ENCODE measurements around the gene MAP4K1.

MAP4K1 gene

GRCh38 chr19:38647966-38648768 lies 30.4 kb upstream of the MAP4K1 start:
- DNase-seq = no peak
- H3K27ac Mint-ChIP-seq = peak overlapping the region; percentile 88
- H3K36me3 Mint-ChIP-seq (ENCODE audit: low read depth) = no peaks in the 10 kb centered on the region
- H3K4me1 Mint-ChIP-seq = peaks cover 53% of the 10 kb centered on the region
- TF ChIP-seq CTCF (IDR thresholded peaks at IDR 0.05) = no peak
- no peaks in the 10 kb centered on the region for H3K9me3 Mint-ChIP-seq
- peaks cover 10% of the 10 kb centered on the region for H3K27me3 Mint-ChIP-seq (ENCODE audit: low read depth, poor library complexity)
- peak overlapping the region; percentile 97 for H3K4me3 Mint-ChIP-seq

GRCh38 chr19:38647368-38647965 lies 29.7 kb upstream of the MAP4K1 start, which contains the start of gene ACTN4:
TSS of gene ACTN4 (plus strand) at chr19:38647649. CDS start at chr19:38647746, 97 bp downstream.
- peak within 1 kb of the TSS; percentile 88 for H3K27ac Mint-ChIP-seq
- H3K4me3 Mint-ChIP-seq = peak within 1 kb of the TSS; percentile 97
- peak; percentile 100 for DNase-seq
- no peaks in the 10 kb centered on the region for H3K9me3 Mint-ChIP-seq
- peaks cover 10% of the 10 kb centered on the region for H3K27me3 Mint-ChIP-seq (ENCODE audit: low read depth, poor library complexity)
- TF ChIP-seq CTCF (IDR thresholded peaks at IDR 0.05) = no peak
- no peaks in the 10 kb centered on the region for H3K36me3 Mint-ChIP-seq (ENCODE audit: low read depth)
- peaks cover 48% of the 10 kb centered on the region for H3K4me1 Mint-ChIP-seq

GRCh38 chr19:38644719-38645118 lies 27.0 kb upstream of the MAP4K1 start:
- no peak for DNase-seq
- H3K4me3 Mint-ChIP-seq = no peak overlapping the region
- no peak overlapping the region for H3K27ac Mint-ChIP-seq
- H3K4me1 Mint-ChIP-seq = peaks cover 29% of the 10 kb centered on the region
- TF ChIP-seq CTCF (IDR thresholded peaks at IDR 0.05) = no peak
- H3K36me3 Mint-ChIP-seq (ENCODE audit: low read depth) = no peaks in the 10 kb centered on the region
- H3K9me3 Mint-ChIP-seq = no peaks in the 10 kb centered on the region
- H3K27me3 Mint-ChIP-seq (ENCODE audit: low read depth, poor library complexity) = peaks cover 9% of the 10 kb centered on the region

GRCh38 chr19:38642176-38642575 lies 24.4 kb upstream of the MAP4K1 start:
- H3K4me3 Mint-ChIP-seq = no peak overlapping the region
- no peak for DNase-seq
- peaks cover 17% of the 10 kb centered on the region for H3K4me1 Mint-ChIP-seq
- no peaks in the 10 kb centered on the region for H3K9me3 Mint-ChIP-seq
- TF ChIP-seq CTCF (IDR thresholded peaks at IDR 0.05) = no peak
- no peaks in the 10 kb centered on the region for H3K36me3 Mint-ChIP-seq (ENCODE audit: low read depth)
- H3K27ac Mint-ChIP-seq = no peak overlapping the region
- no peaks in the 10 kb centered on the region for H3K27me3 Mint-ChIP-seq (ENCODE audit: low read depth, poor library complexity)

- no peak for TF ChIP-seq CTCF (IDR thresholded peaks at IDR 0.05)
- Mint-ChIP-seq H3K36me3 (ENCODE audit: low read depth) (peaks cover 6% of the 10 kb centered on the region), H3K27me3 (ENCODE audit: low read depth, poor library complexity) (no peaks in the 10 kb centered on the region), H3K4me3 (no peak overlapping the region), H3K9me3 (no peaks in the 10 kb centered on the region), H3K4me1 (peaks cover 33% of the 10 kb centered on the region), H3K27ac (peak overlapping the region; percentile 48)
- DNase-seq = no peak
These were observed 22.6 kb upstream of the MAP4K1 start for GRCh38 chr19:38640368-38640767.
